H1 (cell line): ENCODE data around the gene INPP5K.
"Not testable (repeated sequence)": the region's sequence is repeated elsewhere in the genome, so short reads cannot be mapped to it uniquely, and the experiment has no call there.

Experiments
- ATF3 ChIP-seq: IDR thresholded peaks from 2 replicates; pipeline ENCODE4 v1.6.1; 2011; ENCODE audit warnings: low read depth, mild to moderate bottlenecking, low read length; ENCODE audit not compliant: insufficient read depth
- CBX8 ChIP-seq: fragments of 300-800, 300-1000 bp; sonication (generic); IDR thresholded peaks from 2 replicates; pipeline ENCODE4 v1.7.1; 2016; ENCODE audit warnings: low read depth, low read length, borderline replicate concordance
- CHD2 ChIP-seq: IDR thresholded peaks from 2 replicates; pipeline ENCODE4 v1.6.1; 2012; ENCODE audit warnings: low read length, improper control_type of control experiment
- EP300 ChIP-seq, 2 experiments: IDR thresholded peaks; 1 replicate in 1 of 2; 2 replicates in 1 of 2; pipeline ENCODE4 v1.6.1; 2011 to 2012; ENCODE audit warnings: low read depth in 2 of 2, low read length in 2 of 2, mild to moderate bottlenecking in 2 of 2, borderline replicate concordance in 1 of 2, inconsistent platforms in 1 of 2, moderate library complexity in 1 of 2
- EZH2 ChIP-seq: fragments of 200-600 bp; sonication (generic); IDR thresholded peaks from 2 replicates; pipeline ENCODE4 v1.7.1; 2012; ENCODE audit warnings: low read depth, mild to moderate bottlenecking, moderate library complexity, low read length, inconsistent platforms; ENCODE audit not compliant: severe bottlenecking
- MAFK ChIP-seq: IDR thresholded peaks from 2 replicates; pipeline ENCODE4 v1.6.1; 2012; ENCODE audit warnings: low read depth, mild to moderate bottlenecking, improper control_type of control experiment, low read length
- MAX ChIP-seq: IDR thresholded peaks from 2 replicates; pipeline ENCODE4 v1.6.1; 2012; ENCODE audit warnings: inconsistent platforms
- POLR2AphosphoS5 ChIP-seq: IDR thresholded peaks from 2 replicates; pipeline ENCODE4 v1.6.1; 2011; ENCODE audit warnings: low read depth, low read length
- RFX5 ChIP-seq: IDR thresholded peaks from 2 replicates; pipeline ENCODE4 v1.6.1; 2011; ENCODE audit warnings: low read depth, low read length, improper control_type of control experiment, borderline replicate concordance
- SP1 ChIP-seq: IDR thresholded peaks from 2 replicates; pipeline ENCODE4 v1.6.1; 2011; ENCODE audit warnings: low read depth, low read length
- ZNF274 ChIP-seq: IDR thresholded peaks from 2 replicates; pipeline ENCODE4 v1.7.0; 2012; ENCODE audit warnings: low read length, borderline replicate concordance; ENCODE audit errors: extremely low read depth
- TF ChIP-seq, protein P1 (sequence below), 3 experiments: IDR thresholded peaks; 1 replicate in 2 of 3; 2 replicates in 1 of 3; pipeline versions ENCODE4 v1.5.1 to v1.6.1; 2011; ENCODE audit warnings: low read length in 3 of 3, mild to moderate bottlenecking in 3 of 3, inconsistent platforms in 2 of 3, low read depth in 1 of 3, moderate library complexity in 1 of 3; ENCODE audit not compliant: insufficient read depth in 1 of 3; ENCODE audit errors: control extremely low read depth in 1 of 3
- TF ChIP-seq, protein P2 (sequence below): IDR thresholded peaks from 2 replicates; pipeline ENCODE4 v1.6.1; 2012; ENCODE audit warnings: inconsistent platforms
- TF ChIP-seq, protein P3 (sequence below): IDR thresholded peaks from 2 replicates; pipeline ENCODE4 v1.6.1; 2011; ENCODE audit warnings: low read length, improper control_type of control experiment

GRCh38 chr17:1563471-1563785 is 47.0 kb upstream of the INPP5K start:
- TF ChIP-seq POLR2AphosphoS5; SP1; RFX5; ATF3; MAX; CHD2; EZH2; ZNF274; CBX8; MAFK; EP300 (IDR thresholded peaks at IDR 0.05; ENCODE audit: borderline replicate concordance in 1 of 2, low read depth in 2 of 2, low read length in 2 of 2): not testable (repeated sequence)
- TF ChIP-seq, protein P1, sequence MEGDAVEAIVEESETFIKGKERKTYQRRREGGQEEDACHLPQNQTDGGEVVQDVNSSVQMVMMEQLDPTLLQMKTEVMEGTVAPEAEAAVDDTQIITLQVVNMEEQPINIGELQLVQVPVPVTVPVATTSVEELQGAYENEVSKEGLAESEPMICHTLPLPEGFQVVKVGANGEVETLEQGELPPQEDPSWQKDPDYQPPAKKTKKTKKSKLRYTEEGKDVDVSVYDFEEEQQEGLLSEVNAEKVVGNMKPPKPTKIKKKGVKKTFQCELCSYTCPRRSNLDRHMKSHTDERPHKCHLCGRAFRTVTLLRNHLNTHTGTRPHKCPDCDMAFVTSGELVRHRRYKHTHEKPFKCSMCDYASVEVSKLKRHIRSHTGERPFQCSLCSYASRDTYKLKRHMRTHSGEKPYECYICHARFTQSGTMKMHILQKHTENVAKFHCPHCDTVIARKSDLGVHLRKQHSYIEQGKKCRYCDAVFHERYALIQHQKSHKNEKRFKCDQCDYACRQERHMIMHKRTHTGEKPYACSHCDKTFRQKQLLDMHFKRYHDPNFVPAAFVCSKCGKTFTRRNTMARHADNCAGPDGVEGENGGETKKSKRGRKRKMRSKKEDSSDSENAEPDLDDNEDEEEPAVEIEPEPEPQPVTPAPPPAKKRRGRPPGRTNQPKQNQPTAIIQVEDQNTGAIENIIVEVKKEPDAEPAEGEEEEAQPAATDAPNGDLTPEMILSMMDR (IDR thresholded peaks at IDR 0.05; ENCODE audit: control extremely low read depth in 1 of 3, insufficient read depth in 1 of 3, low read depth in 1 of 3, low read length in 3 of 3): not testable (repeated sequence)
- TF ChIP-seq, protein P2, sequence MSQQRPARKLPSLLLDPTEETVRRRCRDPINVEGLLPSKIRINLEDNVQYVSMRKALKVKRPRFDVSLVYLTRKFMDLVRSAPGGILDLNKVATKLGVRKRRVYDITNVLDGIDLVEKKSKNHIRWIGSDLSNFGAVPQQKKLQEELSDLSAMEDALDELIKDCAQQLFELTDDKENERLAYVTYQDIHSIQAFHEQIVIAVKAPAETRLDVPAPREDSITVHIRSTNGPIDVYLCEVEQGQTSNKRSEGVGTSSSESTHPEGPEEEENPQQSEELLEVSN: not testable (repeated sequence)
- TF ChIP-seq, protein P3, sequence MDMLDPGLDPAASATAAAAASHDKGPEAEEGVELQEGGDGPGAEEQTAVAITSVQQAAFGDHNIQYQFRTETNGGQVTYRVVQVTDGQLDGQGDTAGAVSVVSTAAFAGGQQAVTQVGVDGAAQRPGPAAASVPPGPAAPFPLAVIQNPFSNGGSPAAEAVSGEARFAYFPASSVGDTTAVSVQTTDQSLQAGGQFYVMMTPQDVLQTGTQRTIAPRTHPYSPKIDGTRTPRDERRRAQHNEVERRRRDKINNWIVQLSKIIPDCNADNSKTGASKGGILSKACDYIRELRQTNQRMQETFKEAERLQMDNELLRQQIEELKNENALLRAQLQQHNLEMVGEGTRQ: not testable (repeated sequence)
